DND-41 (cell line): ENCODE measurements around the gene KCNAB1.

Experiments used
- CTCF ChIP-seq: IDR thresholded peaks from 2 replicates; pipeline ENCODE4 v1.5.1; 2012; ENCODE audit warnings: borderline replicate concordance, low read length, moderate library complexity, mild to moderate bottlenecking; ENCODE audit not compliant: poor library complexity, severe bottlenecking; ENCODE audit errors: extremely low read depth
- EZH2 ChIP-seq: IDR thresholded peaks from 3 replicates; pipeline ENCODE4 v1.6.1; 2012; ENCODE audit warnings: borderline replicate concordance, low read depth, mild to moderate bottlenecking, moderate library complexity, low read length, inconsistent platforms; ENCODE audit not compliant: severe bottlenecking

GRCh38 chr3:156532730-156533129 lies 412.4 kb downstream of the KCNAB1 start:
- TF ChIP-seq CTCF (no peak), EZH2 (no peak)
